Liver (tissue), 3 donors: Measurements from ENCODE around the gene TTC7B.

Experiments
- ATF3 ChIP-seq: IDR thresholded peaks from 2 replicates; pipeline ENCODE4 v1.6.1; 2016; ENCODE audit warnings: antibody characterized with exemption
- CTCF ChIP-seq: fragments of 150-350 bp; IDR thresholded peaks from 2 replicates; pipeline ENCODE4 v1.5.1; 2017; ENCODE audit warnings: improper control_type of control experiment, low read depth, low read length; ENCODE audit not compliant: missing input control
- EGR1 ChIP-seq, 2 donors: IDR thresholded peaks; 2 replicates each; pipeline ENCODE4 v1.6.1; 2016 to 2018; ENCODE audit warnings: antibody characterized with exemption in 2 of 2, low read depth in 2 of 2
- GABPA ChIP-seq, 2 donors: IDR thresholded peaks in 1 of 2; conservative IDR thresholded peaks in 1 of 2; 2 replicates each; pipeline ENCODE4 v1.6.1; 2016; ENCODE audit warnings: antibody characterized with exemption in 2 of 2, mild to moderate bottlenecking in 1 of 2, moderate library complexity in 1 of 2
- JUND ChIP-seq, 2 donors: IDR thresholded peaks; 2 replicates each; pipeline ENCODE4 v1.6.1; 2016; ENCODE audit warnings: antibody characterized with exemption in 2 of 2
- RAD21 ChIP-seq, 2 donors: IDR thresholded peaks; 2 replicates each; pipeline ENCODE4 v1.6.1; 2016; ENCODE audit warnings: antibody characterized with exemption in 2 of 2, mild to moderate bottlenecking in 2 of 2
- SP1 ChIP-seq: IDR thresholded peaks from 2 replicates; pipeline ENCODE4 v1.6.1; 2018; ENCODE audit warnings: antibody characterized with exemption, mild to moderate bottlenecking
- TAF1 ChIP-seq: conservative IDR thresholded peaks from 2 replicates; pipeline ENCODE4 v1.6.1; 2016; ENCODE audit warnings: antibody characterized with exemption, mild to moderate bottlenecking
- YY1 ChIP-seq: IDR thresholded peaks from 2 replicates; pipeline ENCODE4 v1.6.1; 2016; ENCODE audit warnings: antibody characterized with exemption, mild to moderate bottlenecking
- ZBTB33 ChIP-seq: IDR thresholded peaks from 2 replicates; pipeline ENCODE4 v1.6.1; 2016; ENCODE audit warnings: antibody characterized with exemption
- donor health status: healthy.
- donor health status: healthy.

GRCh38 chr14:90660865-90661570 is 155.2 kb downstream of the TTC7B start:
- TF ChIP-seq CTCF (no peak), EGR1 (IDR thresholded peaks at IDR 0.05; ENCODE audit: low read depth in 2 of 2) (no peak), TAF1 (no peak), SP1 (no peak), RAD21 (IDR thresholded peaks at IDR 0.05) (no peak), ATF3 (no peak), GABPA (IDR thresholded peaks at IDR 0.05 in 1 of 2, conservative IDR thresholded peaks at IDR 0.05 in 1 of 2) (no peak), YY1 (no peak), JUND (IDR thresholded peaks at IDR 0.05) (no peak), ZBTB33 (no peak)
